ENCODE data around the gene DIAPH3.

GRCh38 chr13:60112771-60113170 lies 51.0 kb downstream of the DIAPH3 start:
- no peak for TF ChIP-seq CTCF (tag by site-specific recombination; IDR thresholded peaks at IDR 0.05)
- TF ChIP-seq ELK4 (IDR thresholded peaks at IDR 0.05; ENCODE audit: borderline replicate concordance, low read depth, low read length), result no peak
- TF ChIP-seq IKZF3 (tag by site-specific recombination; IDR thresholded peaks at IDR 0.05), result no peak
- TF ChIP-seq ZNF335 (tag by site-specific recombination; conservative IDR thresholded peaks at IDR 0.05), result no peak
- TF ChIP-seq ZNF140 (tag by site-specific recombination; IDR thresholded peaks at IDR 0.05), result no peak
- no peak for TF ChIP-seq ZSCAN5A (tag by site-specific recombination; IDR thresholded peaks at IDR 0.05)
- no peak for TF ChIP-seq ZNF548 (tag by site-specific recombination; IDR thresholded peaks at IDR 0.05)
- TF ChIP-seq ZNF146 (tag by site-specific recombination; IDR thresholded peaks at IDR 0.05), result no peak
- TF ChIP-seq ZNF202 (tag by site-specific recombination; IDR thresholded peaks at IDR 0.05; ENCODE audit: borderline replicate concordance), result no peak
- no peak for TF ChIP-seq ZSCAN30 (tag by site-specific recombination; IDR thresholded peaks at IDR 0.05)
- no peak for TF ChIP-seq ZNF10 (tag by site-specific recombination; IDR thresholded peaks at IDR 0.05)
- TF ChIP-seq ZNF214 (tag by site-specific recombination; IDR thresholded peaks at IDR 0.05; ENCODE audit: borderline replicate concordance), result no peak
- no peak for TF ChIP-seq ZBTB21 (tag by site-specific recombination; IDR thresholded peaks at IDR 0.05)
- TF ChIP-seq ZBTB7A (tag by site-specific recombination; IDR thresholded peaks at IDR 0.05; ENCODE audit: low read depth), result no peak
